NCI-H2029 treated with DMSO at 0.1 percent for 48 hours (cell line): Measurements from ENCODE around the gene CCDC120.

Experiments
- DNase-seq: peaks from one replicate; lab custom pipeline; 2025; lab: John Stamatoyannopoulos, UW

CCDC120 gene

DNA sequence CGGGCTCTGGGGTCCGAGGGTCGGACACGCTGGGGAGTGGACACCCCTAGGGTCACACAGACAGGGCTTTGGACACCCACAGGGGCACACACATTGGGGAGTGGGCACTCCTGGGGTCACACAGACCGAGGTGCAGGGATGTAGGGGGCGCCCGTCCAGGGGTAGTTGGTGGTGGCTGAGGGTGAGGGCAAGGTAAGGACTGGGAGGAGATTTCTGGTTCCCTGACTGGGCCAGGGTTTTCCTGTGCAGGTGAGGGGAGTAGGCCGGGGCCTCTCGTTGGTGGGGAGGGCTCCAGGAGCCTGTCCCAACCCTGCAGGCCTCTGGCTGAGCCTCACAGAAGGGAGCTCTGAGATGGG, 42.8 kb downstream of the CCDC120 start:
- no peak for DNase-seq

DNA sequence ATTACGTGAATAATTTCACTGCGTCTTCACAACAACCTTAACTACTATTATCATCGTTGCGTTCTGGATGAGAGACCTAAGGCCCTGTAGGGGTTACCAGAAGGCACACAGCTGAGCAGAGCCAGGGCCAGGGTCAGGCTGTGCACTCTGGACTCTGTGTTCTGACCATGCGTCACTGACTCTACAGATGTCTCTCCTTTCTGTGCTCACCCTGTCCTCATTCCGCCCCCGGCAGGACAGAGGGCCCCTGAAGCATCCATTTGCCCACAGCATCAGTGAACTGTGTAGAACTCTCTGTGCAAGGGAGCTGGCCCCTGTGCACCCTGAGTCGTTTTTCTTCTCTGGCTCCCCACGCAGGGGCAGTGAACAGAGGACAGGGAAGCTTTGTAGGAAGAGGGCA, 43.4 kb downstream of the CCDC120 start:
- no peak for DNase-seq

DNA sequence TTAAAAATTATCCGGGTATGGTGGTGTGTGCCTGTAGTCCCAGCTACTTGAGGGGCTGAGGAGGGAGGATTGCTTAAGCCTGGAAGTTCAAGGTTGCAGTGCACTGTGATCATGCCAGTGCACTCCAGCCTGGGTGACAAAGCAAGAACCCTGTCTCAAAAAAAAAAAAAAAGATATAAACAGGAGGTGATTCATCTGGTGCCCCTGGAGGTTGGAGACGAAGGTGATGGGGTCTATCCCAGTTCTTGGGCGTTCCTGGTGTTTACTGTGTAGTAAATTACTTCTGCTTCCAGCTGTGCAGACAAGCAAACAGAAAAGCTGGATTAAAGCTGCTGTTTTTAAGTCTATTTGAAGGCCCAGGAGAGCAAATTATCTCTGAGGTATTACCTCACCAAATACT, 44.8 kb downstream of the CCDC120 start:
- DNase-seq, result no peak

DNA sequence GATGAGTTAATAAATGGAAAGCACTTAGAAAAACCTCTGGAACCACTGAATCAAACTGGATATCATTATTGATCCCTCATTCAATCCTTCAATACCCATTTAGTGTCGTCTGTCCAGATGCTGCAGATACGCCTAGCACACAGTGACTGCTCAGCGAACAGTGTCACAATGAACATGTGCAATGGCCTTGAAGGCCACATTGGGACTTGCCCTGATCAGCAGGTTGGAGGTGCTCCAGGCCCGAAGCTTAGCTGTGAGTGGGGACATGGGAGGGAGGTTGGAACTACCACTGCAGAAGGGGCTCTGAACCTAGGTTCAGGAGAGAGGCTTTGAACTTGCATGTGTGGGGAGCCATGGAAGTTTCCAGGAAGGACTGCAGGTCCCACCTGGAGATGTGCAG, 47.5 kb downstream of the CCDC120 start:
- DNase-seq, result no peak

DNA sequence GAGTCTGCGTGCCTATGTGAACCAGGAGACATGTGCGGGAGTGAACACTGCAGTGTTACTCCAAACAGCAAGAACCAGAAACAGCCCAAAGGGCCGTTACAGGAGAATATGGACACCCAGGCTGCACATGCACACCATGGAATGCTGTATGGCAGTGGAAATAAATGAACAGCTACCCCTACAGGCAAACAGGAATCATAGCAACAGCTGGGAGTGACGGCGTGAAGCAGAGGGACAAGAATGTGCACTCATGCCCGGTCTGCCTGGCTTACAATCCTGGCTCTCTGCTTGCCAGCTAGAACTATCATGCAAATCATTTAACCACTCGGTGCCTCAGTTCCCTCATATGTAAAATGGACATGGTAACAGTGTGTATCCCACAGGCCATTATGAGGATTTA, 48.1 kb downstream of the CCDC120 start:
- DNase-seq, result no peak

DNA sequence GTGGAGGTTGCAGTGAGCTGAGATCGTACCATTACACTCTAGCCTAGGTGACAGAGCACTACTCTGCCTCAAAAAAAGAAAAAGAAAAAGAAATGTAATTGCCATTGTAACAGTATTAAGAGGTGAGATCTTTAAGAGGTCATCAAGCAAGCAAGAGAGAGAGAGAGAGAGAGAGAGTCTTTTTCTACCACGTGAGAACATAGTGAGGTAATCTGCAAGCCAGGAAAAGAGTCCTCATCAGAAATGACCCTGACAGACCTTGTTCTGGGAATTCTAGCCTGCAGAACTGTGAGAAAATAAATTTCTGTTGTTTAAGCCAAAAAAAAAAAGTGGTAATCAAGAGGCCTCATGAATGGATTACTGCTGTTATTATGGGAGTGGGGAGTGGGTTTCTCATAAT, 49.8 kb downstream of the CCDC120 start:
- no peak for DNase-seq

DNA sequence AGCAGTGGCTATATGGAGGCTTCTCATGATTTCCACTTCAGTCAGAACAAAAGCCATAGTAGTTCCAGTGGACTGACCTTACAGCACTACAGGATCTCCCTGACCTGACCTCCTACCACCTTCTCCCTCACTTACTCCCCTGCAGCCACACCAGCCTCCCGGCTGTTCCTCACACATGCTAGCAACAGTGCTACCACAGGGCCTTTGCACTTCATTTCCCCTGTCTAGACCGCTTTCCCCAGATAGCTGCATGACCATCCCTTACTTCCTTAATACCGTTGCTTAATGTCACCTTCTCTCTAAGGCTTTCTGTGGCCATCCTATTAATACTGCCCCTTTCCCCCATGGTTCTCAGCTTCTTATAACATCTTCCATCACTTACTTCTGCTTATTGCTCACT, 51.6 kb downstream of the CCDC120 start:
- DNase-seq, result no peak

DNA sequence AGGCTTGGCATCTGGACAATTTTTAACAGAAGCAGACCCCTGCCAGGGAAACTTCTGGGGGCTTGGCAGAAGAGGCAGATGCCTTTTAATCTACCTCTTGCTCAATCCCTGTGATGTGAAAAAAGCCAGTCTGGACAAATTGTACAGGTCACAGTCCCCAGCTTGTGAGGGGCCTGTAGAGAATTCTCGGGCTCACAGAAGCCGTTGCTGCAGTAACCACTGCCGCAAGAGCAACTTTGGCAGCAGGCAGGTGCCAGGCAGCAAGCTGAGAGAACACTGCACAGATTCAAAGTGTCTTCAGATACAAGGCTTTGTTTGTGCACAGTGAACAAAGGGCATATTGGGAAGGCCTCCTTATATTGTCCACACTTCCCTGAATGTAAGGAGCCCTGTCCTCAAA, 53.0 kb downstream of the CCDC120 start:
- DNase-seq, result no peak

DNA sequence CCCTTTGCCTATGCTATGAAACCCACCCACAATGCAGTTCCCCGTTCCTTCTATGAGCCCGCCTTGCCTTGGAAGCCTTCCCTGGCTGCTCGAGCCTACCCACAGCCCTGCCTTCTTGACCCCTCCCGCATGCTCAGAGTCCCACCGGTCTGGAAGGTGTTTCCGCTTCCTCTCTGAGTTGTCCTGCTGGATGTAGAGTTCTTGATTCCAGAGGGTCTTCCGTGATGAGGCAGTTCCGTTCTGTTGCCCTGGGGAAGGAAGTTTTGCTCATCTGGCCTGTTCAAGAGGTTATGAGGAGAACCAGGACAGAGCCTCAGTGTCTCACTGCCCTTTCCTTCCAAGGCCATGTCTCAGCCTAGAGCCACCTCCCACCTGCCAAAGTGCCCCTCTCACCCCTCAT, 57.3 kb downstream of the CCDC120 start:
- no peak for DNase-seq

DNA sequence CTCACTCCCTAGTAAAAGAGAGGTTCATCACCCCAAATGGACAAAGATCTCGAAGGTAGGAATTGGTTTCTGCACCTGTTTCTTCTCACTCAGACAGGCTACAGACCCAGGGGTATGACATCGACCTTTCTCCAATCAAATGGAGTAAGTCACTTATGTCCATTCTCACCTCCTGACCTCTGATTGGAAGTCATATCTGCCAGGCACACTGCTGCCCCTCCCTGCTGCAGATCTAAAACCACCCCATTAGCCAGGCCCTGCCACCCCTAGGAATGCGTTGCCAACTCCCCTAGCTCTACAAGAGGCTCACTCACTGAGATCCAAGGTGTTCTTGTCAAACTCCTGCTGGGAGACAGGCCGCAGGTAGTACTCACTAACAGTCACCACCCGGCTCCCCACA, 57.9 kb downstream of the CCDC120 start:
- DNase-seq, result no peak

DNA sequence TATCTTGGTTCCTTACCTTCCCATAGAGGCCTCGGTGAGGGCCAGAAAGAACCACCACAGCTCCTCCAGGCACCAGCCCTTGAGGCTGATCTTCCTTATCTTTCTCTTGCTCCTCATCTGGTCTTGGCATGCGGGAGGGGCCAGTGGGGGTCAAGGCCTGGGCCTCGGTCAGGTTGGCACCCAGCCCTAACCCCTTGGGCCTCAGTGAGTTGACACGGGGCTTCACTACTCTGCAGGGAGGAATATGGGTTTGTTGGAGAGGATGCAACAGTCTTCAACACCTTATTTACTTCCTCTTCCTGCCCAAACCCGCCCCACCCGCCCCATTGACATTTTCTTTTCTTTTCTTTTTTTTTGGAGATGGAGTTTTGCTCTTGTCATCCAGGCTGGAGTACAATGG, 58.8 kb downstream of the CCDC120 start:
- no peak for DNase-seq
